IMR-90 (cell line): Measurements from ENCODE around the gene OR56B1. TPM values are rescaled to one million over a fixed set of nuclear protein-coding genes. Genes with fewer than 3 reads are reported as not detected.
A peak's percentile ranks its signal among the peaks of the same experiment; 100 is the strongest.

ENCODE experiments used
- ATAC-seq: fragments of 200-7000 bp; cut with Tn5 transposase; 2 replicates; pipeline ENCODE4 v1.9.1; 2020; ENCODE audit warnings: low read depth, mild to moderate bottlenecking, moderate library complexity
- BruUV-seq: library from RNA; stranded (reverse); fragments of 400-500 nt; replicated peaks from 2 replicates; lab custom pipeline; 2021; lab: Mats Ljungman, UMichigan
- CTCF ChIA-PET: fragments of 300-600 bp; formaldehyde crosslinking; extraction: SDS; loops from one replicate; lab custom pipeline; 2021; ENCODE audit warnings: antibody characterized with exemption; lab: Yijun Ruan, JAX
- POLR2A ChIA-PET: fragments of 300-600 bp; sonication (Branson Sonifier 250); formaldehyde crosslinking; loops from one replicate; lab custom pipeline; 2022; ENCODE audit warnings: antibody characterized with exemption; ENCODE audit not compliant: unreplicated experiment; lab: Charles Lee
- DNase-seq: peaks from one replicate; pipeline ENCODE4 v3.0.0; 2013
- H2AFZ ChIP-seq: replicated peaks from 2 replicates; pipeline ENCODE3; 2013; ENCODE audit warnings: low read length, mild to moderate bottlenecking; ENCODE audit not compliant: poor library complexity
- H2AK5ac ChIP-seq: 2 replicates; pipeline ENCODE4 v1.6.1; 2013; ENCODE audit warnings: low read depth, low read length, inconsistent platforms
- H2AK9ac ChIP-seq: replicated peaks from 2 replicates; pipeline ENCODE3; 2013; ENCODE audit warnings: mild to moderate bottlenecking, low read depth, low read length, moderate library complexity; ENCODE audit not compliant: poor library complexity
- H2BK120ac ChIP-seq: 2 replicates; pipeline ENCODE4 v1.6.1; 2013; ENCODE audit warnings: low read depth, low read length, inconsistent platforms
- H2BK15ac ChIP-seq: 3 replicates; pipeline ENCODE4 v1.6.1; 2013; ENCODE audit warnings: low read depth, low read length, inconsistent platforms
- H2BK20ac ChIP-seq: 2 replicates; pipeline ENCODE4 v1.6.1; 2013; ENCODE audit warnings: low read depth, mild to moderate bottlenecking, inconsistent platforms, low read length, moderate library complexity
- H2BK5ac ChIP-seq: 2 replicates; pipeline ENCODE4 v1.6.1; 2013; ENCODE audit warnings: mild to moderate bottlenecking, low read depth, low read length, inconsistent platforms; ENCODE audit not compliant: poor library complexity, severe bottlenecking
- H3K14ac ChIP-seq: replicated peaks from 2 replicates; pipeline ENCODE4 v1.6.1; 2013; ENCODE audit warnings: low read depth, low read length, inconsistent platforms
- H3K18ac ChIP-seq: 2 replicates; pipeline ENCODE4 v1.6.1; 2013; ENCODE audit warnings: low read depth, low read length, control low read depth
- H3K23ac ChIP-seq: 2 replicates; pipeline ENCODE4 v1.6.1; 2013; ENCODE audit warnings: low read depth, low read length, inconsistent platforms
- H3K27ac ChIP-seq: 2 replicates; pipeline ENCODE4 v1.5.1; 2013; ENCODE audit warnings: mild to moderate bottlenecking, control low read depth, low read length; ENCODE audit not compliant: insufficient read depth
- H3K27me3 ChIP-seq: 2 replicates; pipeline ENCODE4 v1.6.1; 2013; ENCODE audit warnings: low read length; ENCODE audit not compliant: control insufficient read depth, insufficient read depth
- H3K36me3 ChIP-seq: 2 replicates; pipeline ENCODE4 v1.6.1; 2013; ENCODE audit warnings: low read length, mixed read lengths; ENCODE audit not compliant: control insufficient read depth, insufficient read depth
- H3K4ac ChIP-seq: 2 replicates; pipeline ENCODE4 v1.6.1; 2013; ENCODE audit warnings: low read depth, low read length, inconsistent platforms
- H3K4me1 ChIP-seq: 2 replicates; pipeline ENCODE4 v1.6.1; 2013; ENCODE audit warnings: low read length, mixed read lengths; ENCODE audit not compliant: control insufficient read depth, insufficient read depth
- H3K4me2 ChIP-seq: 2 replicates; pipeline ENCODE4 v1.6.1; 2013; ENCODE audit warnings: low read depth, mild to moderate bottlenecking, control low read depth, low read length, moderate library complexity
- H3K4me3 ChIP-seq: 2 replicates; pipeline ENCODE4 v1.5.1; 2013; ENCODE audit warnings: low read depth, mild to moderate bottlenecking, control low read depth, low read length, moderate library complexity; ENCODE audit not compliant: insufficient read depth
- H3K56ac ChIP-seq: 2 replicates; pipeline ENCODE4 v1.6.1; 2013; ENCODE audit warnings: low read length, inconsistent platforms; ENCODE audit not compliant: insufficient read depth; ENCODE audit errors: extremely low read depth
- H3K79me1 ChIP-seq, 2 experiments: 2 replicates each; pipeline ENCODE4 v1.6.1; 2013; ENCODE audit warnings: low read length in 2 of 2, inconsistent platforms in 1 of 2, low read depth in 1 of 2
- H3K9ac ChIP-seq: 2 replicates; pipeline ENCODE4 v1.6.1; 2013; ENCODE audit warnings: low read depth, low read length, control low read depth
- H3K9me1 ChIP-seq: 2 replicates; pipeline ENCODE4 v1.6.1; 2013; ENCODE audit warnings: low read length, inconsistent platforms; ENCODE audit not compliant: insufficient read depth
- H3K9me3 ChIP-seq: 2 replicates; pipeline ENCODE4 v1.6.1; 2013; ENCODE audit warnings: low read length; ENCODE audit not compliant: control insufficient read depth, insufficient read depth
- H4K20me1 ChIP-seq: 2 replicates; pipeline ENCODE4 v1.6.1; 2013; ENCODE audit warnings: low read length, inconsistent platforms; ENCODE audit not compliant: insufficient read depth
- H4K5ac ChIP-seq: 2 replicates; pipeline ENCODE4 v1.6.1; 2013; ENCODE audit warnings: mild to moderate bottlenecking, low read depth, low read length, control low read depth
- H4K8ac ChIP-seq, 2 experiments: 2 replicates each; pipeline ENCODE4 v1.6.1; 2013; ENCODE audit warnings: low read depth in 2 of 2, low read length in 2 of 2, control low read depth in 1 of 2, inconsistent platforms in 1 of 2
- H4K91ac ChIP-seq: 2 replicates; pipeline ENCODE4 v1.6.1; 2013; ENCODE audit warnings: low read depth, low read length, inconsistent platforms; ENCODE audit not compliant: insufficient read depth
- CHD1 ChIP-seq: IDR thresholded peaks from 2 replicates; pipeline ENCODE4 v1.6.1; 2012; ENCODE audit warnings: low read depth, low read length, improper control_type of control experiment
- ELK1 ChIP-seq: fragments of 150-350 bp; IDR thresholded peaks from 2 replicates; pipeline ENCODE4 v1.6.1; 2016; ENCODE audit warnings: low read depth, mild to moderate bottlenecking, low read length, moderate library complexity, borderline replicate concordance
- FOS ChIP-seq: fragments of 150-350 bp; IDR thresholded peaks from 2 replicates; pipeline ENCODE4 v1.6.1; 2016; ENCODE audit warnings: low read depth, low read length
- MAFK ChIP-seq: IDR thresholded peaks from 2 replicates; pipeline ENCODE4 v1.6.1; 2012; ENCODE audit warnings: low read depth, low read length, improper control_type of control experiment
- MAZ ChIP-seq: IDR thresholded peaks from 2 replicates; pipeline ENCODE4 v1.6.1; 2012; ENCODE audit warnings: low read depth, mild to moderate bottlenecking, low read length, improper control_type of control experiment, moderate library complexity, borderline replicate concordance
- MXI1 ChIP-seq: IDR thresholded peaks from 2 replicates; pipeline ENCODE4 v1.6.1; 2012; ENCODE audit warnings: low read depth, mild to moderate bottlenecking, low read length, moderate library complexity, borderline replicate concordance
- NFE2L2 ChIP-seq: fragments of 150-350 bp; IDR thresholded peaks from 2 replicates; pipeline ENCODE4 v1.6.1; 2016; ENCODE audit warnings: low read depth, mild to moderate bottlenecking, low read length
- POLR2A ChIP-seq: IDR thresholded peaks from 2 replicates; pipeline ENCODE4 v1.6.1; 2012; ENCODE audit warnings: mild to moderate bottlenecking, low read depth, low read length
- RAD21 ChIP-seq: IDR thresholded peaks from 2 replicates; pipeline ENCODE4 v1.6.1; 2012; ENCODE audit warnings: low read length, improper control_type of control experiment
- RCOR1 ChIP-seq: IDR thresholded peaks from 2 replicates; pipeline ENCODE4 v1.6.1; 2012; ENCODE audit warnings: mild to moderate bottlenecking, low read length, improper control_type of control experiment; ENCODE audit not compliant: insufficient replicate concordance
- RFX5 ChIP-seq: IDR thresholded peaks from 2 replicates; pipeline ENCODE4 v1.8.0; 2012; ENCODE audit warnings: low read depth, mild to moderate bottlenecking, low read length, moderate library complexity
- SMC3 ChIP-seq: fragments of 150-350 bp; IDR thresholded peaks from 2 replicates; pipeline ENCODE4 v1.6.1; 2016; ENCODE audit warnings: low read depth, mild to moderate bottlenecking, antibody characterized with exemption, low read length, moderate library complexity
- WGBS, 2 experiments: methylation state at CpG; one replicate each; pipeline versions ENCODE4 v1.1.5 to v1.1.7; 2013; ENCODE audit warnings: missing lambda C conversion rate in 2 of 2; ENCODE audit not compliant: insufficient read length in 1 of 2; ENCODE audit errors: extremely low coverage in 2 of 2; 5-methylcytosine and 5-hydroxymethylcytosine counted together
- dilution Hi-C: fragments of 300-500 bp; cut with HindIII; formaldehyde crosslinking; loops from one replicate; pipeline ENCODE4 v1.14.3; 2018; ENCODE audit warnings: low sequenced_read_pairs; ENCODE audit not compliant: unreplicated experiment
- in situ Hi-C: fragments of 300-500 bp; cut with MboI; formaldehyde crosslinking; loops from 3 replicates; pipeline ENCODE4 v1.14.3; 2019; ENCODE audit warnings: low sequenced_read_pairs, inconsistent platforms, mixed read lengths
- intact Hi-C: fragments of 100-400 bp; cut with micrococcal nuclease; formaldehyde crosslinking; loops from 2 replicates; pipeline ENCODE4 v1.10.0; 2022
- polyA plus RNA-seq, 3 experiments: library from polyadenylated mRNA; depleted of rRNA; stranded (reverse); fragments of >200 nt; gene quantifications; 2 replicates each; pipeline ENCODE4 v1.2.3, GENCODE V29; 2012; ENCODE audit warnings: low replicate concordance in 1 of 3
- total RNA-seq: library from RNA; depleted of rRNA; stranded (reverse); fragments of >200 nt; gene quantifications from 2 replicates; pipeline ENCODE4 v1.2.3, GENCODE V29; 2012
- TF ChIP-seq, protein P1 (sequence below): fragments of 150-350 bp; IDR thresholded peaks from 2 replicates; pipeline ENCODE4 v1.6.1; 2017; ENCODE audit warnings: mild to moderate bottlenecking, antibody characterized with exemption, low read length, low read depth
- TF ChIP-seq, protein P2 (sequence below): conservative IDR thresholded peaks from 2 replicates; pipeline ENCODE4 v1.5.1; 2012; ENCODE audit warnings: mild to moderate bottlenecking, low read depth, low read length, improper control_type of control experiment

OR56B1 gene
- total and polyA plus RNA-seq, 2 of the 4 experiments (the other 2 are of a cell fraction) = not detected

GRCh38 chr11:5719703-5720495 is 16.3 kb upstream of the OR56B1 start:
- Histone ChIP-seq H3K79me1 (no peaks in the 10 kb centered on the region), H3K27ac (no peak overlapping the region), H3K9me3 (no peaks in the 10 kb centered on the region), H2BK15ac (no peak overlapping the region), H3K9me1 (no peaks in the 10 kb centered on the region), H3K23ac (no peak overlapping the region), H3K36me3 (no peaks in the 10 kb centered on the region), H2BK120ac (no peak overlapping the region), H2BK5ac (no peak overlapping the region), H2AK5ac (no peak overlapping the region), H3K18ac (no peak overlapping the region), H2AK9ac (peak overlapping the region; percentile 16), H3K4me2 (no peak overlapping the region), H4K91ac (no peak overlapping the region), H3K56ac (no peak overlapping the region), H2AFZ (peak overlapping the region; percentile 21), H3K14ac (no peak overlapping the region), H3K4me1 (no peaks in the 10 kb centered on the region), H3K4ac (no peak overlapping the region), H4K5ac (no peak overlapping the region), H4K8ac (no peak overlapping the region), H3K4me3 (no peak overlapping the region), H2BK20ac (no peak overlapping the region), H4K20me1 (no peaks in the 10 kb centered on the region), H3K27me3 (no peaks in the 10 kb centered on the region; the same call in none of the 2 replicates), H3K9ac (no peak overlapping the region)
- ATAC-seq = no peak
- dilution Hi-C loops = no loop called here
- intact Hi-C loops = no loop called here
- TF ChIP-seq POLR2A (no peak), NFE2L2 (no peak), SMC3 (no peak), RFX5 (no peak), RAD21 (no peak), FOS (no peak), RCOR1 (no peak), ELK1 (no peak), CHD1 (no peak), MAZ (no peak), MXI1 (no peak), MAFK (no peak)
- TF ChIP-seq, protein P1, sequence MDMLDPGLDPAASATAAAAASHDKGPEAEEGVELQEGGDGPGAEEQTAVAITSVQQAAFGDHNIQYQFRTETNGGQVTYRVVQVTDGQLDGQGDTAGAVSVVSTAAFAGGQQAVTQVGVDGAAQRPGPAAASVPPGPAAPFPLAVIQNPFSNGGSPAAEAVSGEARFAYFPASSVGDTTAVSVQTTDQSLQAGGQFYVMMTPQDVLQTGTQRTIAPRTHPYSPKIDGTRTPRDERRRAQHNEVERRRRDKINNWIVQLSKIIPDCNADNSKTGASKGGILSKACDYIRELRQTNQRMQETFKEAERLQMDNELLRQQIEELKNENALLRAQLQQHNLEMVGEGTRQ = no peak
- TF ChIP-seq, protein P2, sequence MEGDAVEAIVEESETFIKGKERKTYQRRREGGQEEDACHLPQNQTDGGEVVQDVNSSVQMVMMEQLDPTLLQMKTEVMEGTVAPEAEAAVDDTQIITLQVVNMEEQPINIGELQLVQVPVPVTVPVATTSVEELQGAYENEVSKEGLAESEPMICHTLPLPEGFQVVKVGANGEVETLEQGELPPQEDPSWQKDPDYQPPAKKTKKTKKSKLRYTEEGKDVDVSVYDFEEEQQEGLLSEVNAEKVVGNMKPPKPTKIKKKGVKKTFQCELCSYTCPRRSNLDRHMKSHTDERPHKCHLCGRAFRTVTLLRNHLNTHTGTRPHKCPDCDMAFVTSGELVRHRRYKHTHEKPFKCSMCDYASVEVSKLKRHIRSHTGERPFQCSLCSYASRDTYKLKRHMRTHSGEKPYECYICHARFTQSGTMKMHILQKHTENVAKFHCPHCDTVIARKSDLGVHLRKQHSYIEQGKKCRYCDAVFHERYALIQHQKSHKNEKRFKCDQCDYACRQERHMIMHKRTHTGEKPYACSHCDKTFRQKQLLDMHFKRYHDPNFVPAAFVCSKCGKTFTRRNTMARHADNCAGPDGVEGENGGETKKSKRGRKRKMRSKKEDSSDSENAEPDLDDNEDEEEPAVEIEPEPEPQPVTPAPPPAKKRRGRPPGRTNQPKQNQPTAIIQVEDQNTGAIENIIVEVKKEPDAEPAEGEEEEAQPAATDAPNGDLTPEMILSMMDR = no peak
- no TSS peak for BruUV-seq
- WGBS, 2 experiments = no CpG with 5 or more reads among the region's 3 CpGs
- POLR2A ChIA-PET = no interaction called here
- no peak for DNase-seq
- in situ Hi-C loops = no loop called here
- CTCF ChIA-PET = no interaction called here
